Fibroblast of lung (primary cell): ENCODE measurements around the gene DOCK7. TPM values are rescaled to one million over a fixed set of nuclear protein-coding genes. Genes with fewer than 3 reads are reported as not detected.

ENCODE experiments used
- DNase-seq, 2 donors: peaks; one replicate each; pipeline versions ENCODE4 v3.0.0 to v3.0.0-alpha.2; 2010; ENCODE audit warnings: low read depth in 2 of 2
- H2AFZ ChIP-seq: 2 replicates; pipeline ENCODE4 v1.5.1; 2012; ENCODE audit warnings: low read length, control low read depth, inconsistent platforms
- H3K27ac ChIP-seq: 2 replicates; pipeline ENCODE4 v1.5.1; 2011; ENCODE audit warnings: low read length, control low read depth; ENCODE audit not compliant: insufficient read depth
- H3K27me3 ChIP-seq: 2 replicates; pipeline ENCODE4 v1.5.1; 2011; ENCODE audit warnings: mild to moderate bottlenecking, low read length; ENCODE audit not compliant: control insufficient read depth, insufficient read depth
- H3K36me3 ChIP-seq: 2 replicates; pipeline ENCODE4 v1.5.1; 2011; ENCODE audit warnings: low read length; ENCODE audit not compliant: control insufficient read depth, insufficient read depth
- H3K4me1 ChIP-seq: 2 replicates; pipeline ENCODE4 v1.5.1; 2011; ENCODE audit warnings: low read length; ENCODE audit not compliant: control insufficient read depth, insufficient read depth; ENCODE audit errors: extremely low read depth
- H3K4me2 ChIP-seq: 2 replicates; pipeline ENCODE4 v1.5.1; 2011; ENCODE audit warnings: low read length, control low read depth; ENCODE audit not compliant: insufficient read depth; ENCODE audit errors: extremely low read depth
- H3K4me3 ChIP-seq, 4 experiments: fragments of 200-600 bp in 1 of 4; sonication (generic) in 1 of 4; replicated peaks in 1 of 4; 2 replicates each; pipeline ENCODE4 v1.5.1; 2011 to 2016; ENCODE audit warnings: low read length in 4 of 4, low read depth in 3 of 4, mild to moderate bottlenecking in 3 of 4, control low read depth in 2 of 4, inconsistent platforms in 1 of 4, mixed read lengths in 1 of 4; ENCODE audit not compliant: insufficient read depth in 1 of 4; ENCODE audit errors: control extremely low read depth in 1 of 4
- H3K79me2 ChIP-seq: 2 replicates; pipeline ENCODE4 v1.5.1; 2012; ENCODE audit warnings: mild to moderate bottlenecking, low read length, inconsistent platforms; ENCODE audit not compliant: control insufficient read depth, insufficient read depth
- H3K9ac ChIP-seq: 2 replicates; pipeline ENCODE4 v1.5.1; 2011; ENCODE audit warnings: mild to moderate bottlenecking, low read length, control low read depth; ENCODE audit not compliant: insufficient read depth
- H3K9me3 ChIP-seq: 2 replicates; pipeline ENCODE4 v1.5.1; 2012; ENCODE audit warnings: low read depth, low read length; ENCODE audit not compliant: control insufficient read depth, insufficient read depth
- H4K20me1 ChIP-seq: 2 replicates; pipeline ENCODE4 v1.5.1; 2011; ENCODE audit warnings: low read length; ENCODE audit not compliant: control insufficient read depth, insufficient read depth; ENCODE audit errors: extremely low read depth
- EZH2 ChIP-seq: IDR thresholded peaks from 2 replicates; pipeline ENCODE4 v1.5.1; 2012; ENCODE audit warnings: low read length, control low read depth, mild to moderate bottlenecking; ENCODE audit errors: missing control alignments
- polyA plus RNA-seq, 2 donors: library from polyadenylated mRNA; depleted of rRNA in 1 of 2; stranded (reverse) in 1 of 2; unstranded in 1 of 2; fragments of >200 nt; gene quantifications; 2 replicates each; pipeline ENCODE4 v1.2.1, GENCODE V29; 2011 to 2012; ENCODE audit warnings: missing spikeins in 1 of 2
- total RNA-seq: library from RNA; depleted of rRNA; stranded (reverse); fragments of >200 nt; gene quantifications from 2 replicates; pipeline ENCODE4 v1.2.1, GENCODE V29; 2014
- TF ChIP-seq, protein P1 (sequence below), 2 donors: IDR thresholded peaks in 1 of 2; conservative IDR thresholded peaks in 1 of 2; 1 replicate in 1 of 2; 2 replicates in 1 of 2; pipeline ENCODE4 v1.5.1; 2011 to 2012; ENCODE audit warnings: low read length in 2 of 2, control low read depth in 1 of 2, inconsistent platforms in 1 of 2, low read depth in 1 of 2, mild to moderate bottlenecking in 1 of 2

The DOCK7 gene
- total and polyA plus RNA-seq, 2 donors (not counting 1 experiment from before 2014, with no cell fraction given): 66.5 to 153 TPM

DNA sequence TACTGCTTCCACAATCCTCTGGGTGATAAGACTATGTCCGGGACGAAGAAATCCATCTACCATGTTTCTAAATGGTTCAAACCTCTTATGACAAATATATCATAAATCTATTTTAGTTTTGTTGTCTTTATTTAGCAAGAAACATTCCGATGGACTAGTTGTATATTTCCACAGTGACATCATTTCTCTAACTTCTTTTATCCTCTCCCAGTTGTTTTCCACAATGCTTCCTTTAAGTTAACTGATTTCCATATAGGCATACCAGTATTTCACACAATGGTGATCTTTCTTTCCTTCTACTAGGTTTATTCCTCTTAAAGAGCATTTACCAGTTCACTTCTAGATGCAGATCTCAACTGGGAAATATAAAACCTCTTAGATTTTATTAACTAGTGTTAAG lies 206.5 kb downstream of the DOCK7 start:
- DNase-seq: no peak
- Histone ChIP-seq H3K4me3 (no peak overlapping the region), H3K4me2 (no peak overlapping the region), H4K20me1 (no peaks in the 10 kb centered on the region), H3K79me2 (no peaks in the 10 kb centered on the region), H3K27me3 (no peaks in the 10 kb centered on the region), H3K9me3 (no peaks in the 10 kb centered on the region), H3K9ac (no peak overlapping the region), H3K27ac (no peak overlapping the region), H3K4me1 (no peaks in the 10 kb centered on the region), H2AFZ (no peak overlapping the region), H3K36me3 (no peaks in the 10 kb centered on the region)
- no peak for TF ChIP-seq EZH2
- TF ChIP-seq, protein P1, sequence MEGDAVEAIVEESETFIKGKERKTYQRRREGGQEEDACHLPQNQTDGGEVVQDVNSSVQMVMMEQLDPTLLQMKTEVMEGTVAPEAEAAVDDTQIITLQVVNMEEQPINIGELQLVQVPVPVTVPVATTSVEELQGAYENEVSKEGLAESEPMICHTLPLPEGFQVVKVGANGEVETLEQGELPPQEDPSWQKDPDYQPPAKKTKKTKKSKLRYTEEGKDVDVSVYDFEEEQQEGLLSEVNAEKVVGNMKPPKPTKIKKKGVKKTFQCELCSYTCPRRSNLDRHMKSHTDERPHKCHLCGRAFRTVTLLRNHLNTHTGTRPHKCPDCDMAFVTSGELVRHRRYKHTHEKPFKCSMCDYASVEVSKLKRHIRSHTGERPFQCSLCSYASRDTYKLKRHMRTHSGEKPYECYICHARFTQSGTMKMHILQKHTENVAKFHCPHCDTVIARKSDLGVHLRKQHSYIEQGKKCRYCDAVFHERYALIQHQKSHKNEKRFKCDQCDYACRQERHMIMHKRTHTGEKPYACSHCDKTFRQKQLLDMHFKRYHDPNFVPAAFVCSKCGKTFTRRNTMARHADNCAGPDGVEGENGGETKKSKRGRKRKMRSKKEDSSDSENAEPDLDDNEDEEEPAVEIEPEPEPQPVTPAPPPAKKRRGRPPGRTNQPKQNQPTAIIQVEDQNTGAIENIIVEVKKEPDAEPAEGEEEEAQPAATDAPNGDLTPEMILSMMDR (conservative IDR thresholded peaks at IDR 0.05 in 1 of 2, IDR thresholded peaks at IDR 0.05 in 1 of 2; ENCODE audit: low read depth in 1 of 2, low read length in 2 of 2): no peak

DNA sequence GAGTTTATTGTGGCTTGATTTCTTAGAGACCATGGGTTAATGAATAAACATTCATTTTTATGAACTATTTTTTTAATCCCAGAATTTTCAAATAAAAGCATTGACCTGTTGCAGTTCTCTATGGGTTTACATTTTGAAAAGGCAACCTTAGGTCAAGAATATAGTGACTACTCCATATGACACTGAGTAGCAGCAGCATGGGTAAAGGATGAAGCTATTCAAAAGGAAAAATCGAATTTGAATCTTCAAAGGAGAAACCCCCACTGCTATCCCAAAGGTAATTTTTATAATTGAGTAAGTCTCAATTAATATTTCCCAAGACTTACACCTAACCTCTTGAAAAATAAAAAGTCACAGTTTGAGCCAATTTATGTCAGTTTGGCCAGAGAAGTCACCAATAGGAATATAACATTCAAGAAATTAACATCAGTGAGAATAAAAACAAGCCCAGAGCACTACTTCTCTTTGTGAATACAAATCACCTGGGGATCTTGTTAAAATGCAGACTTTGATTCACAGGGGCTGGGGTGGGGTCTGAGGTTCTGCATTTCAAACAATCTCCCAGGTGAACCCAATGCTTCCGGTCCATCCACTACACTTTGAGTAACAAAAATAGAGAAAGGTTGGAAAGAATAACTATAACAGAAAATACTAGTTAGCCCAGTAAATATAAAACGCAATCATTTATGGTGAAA lies 211.5 kb downstream of the DOCK7 start:
- peaks cover 3% of the 10 kb centered on the region for H3K36me3 ChIP-seq
- H3K27me3 ChIP-seq: no peaks in the 10 kb centered on the region
- no peak overlapping the region for H3K9ac ChIP-seq
- TF ChIP-seq EZH2: no peak
- TF ChIP-seq, protein P1 (conservative IDR thresholded peaks at IDR 0.05 in 1 of 2, IDR thresholded peaks at IDR 0.05 in 1 of 2; ENCODE audit: low read depth in 1 of 2, low read length in 2 of 2): no peak
- H3K4me2 ChIP-seq: no peak overlapping the region
- H3K9me3 ChIP-seq: no peaks in the 10 kb centered on the region
- no peaks in the 10 kb centered on the region for H3K4me1 ChIP-seq
- H3K4me3 ChIP-seq: no peak overlapping the region
- no peak overlapping the region for H3K27ac ChIP-seq
- H4K20me1 ChIP-seq: no peaks in the 10 kb centered on the region
- no peak for DNase-seq
- H3K79me2 ChIP-seq: no peaks in the 10 kb centered on the region
- no peak overlapping the region for H2AFZ ChIP-seq

DNA sequence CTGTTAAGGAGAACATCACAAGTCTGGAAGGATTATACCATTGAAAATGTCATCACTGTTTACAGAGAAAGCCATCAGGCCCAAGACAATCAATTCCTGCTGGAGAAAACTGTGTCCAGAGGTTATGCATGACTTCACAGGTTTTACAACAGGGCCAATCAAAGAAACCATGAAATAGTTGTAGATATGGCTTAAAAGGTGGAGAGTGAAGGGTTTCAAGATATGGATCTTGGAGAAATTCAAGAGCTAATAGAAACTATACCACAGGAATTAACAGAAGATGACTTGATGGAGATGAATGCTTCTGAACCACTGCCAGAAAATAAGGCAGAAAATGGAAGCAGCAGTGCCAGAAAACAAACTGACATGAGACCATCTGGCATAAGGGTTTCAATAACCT lies 221.1 kb downstream of the DOCK7 start:
- no peaks in the 10 kb centered on the region for H3K36me3 ChIP-seq

More for the DNA sequence above, 221.1 kb downstream of the DOCK7 start:
- Histone ChIP-seq H3K4me3 (no peak overlapping the region), H3K9ac (no peak overlapping the region), H4K20me1 (no peaks in the 10 kb centered on the region), H3K79me2 (no peaks in the 10 kb centered on the region), H2AFZ (no peak overlapping the region), H3K27me3 (no peaks in the 10 kb centered on the region), H3K27ac (no peak overlapping the region), H3K4me2 (no peak overlapping the region), H3K9me3 (no peaks in the 10 kb centered on the region), H3K4me1 (no peaks in the 10 kb centered on the region)
- TF ChIP-seq, protein P1 (conservative IDR thresholded peaks at IDR 0.05 in 1 of 2, IDR thresholded peaks at IDR 0.05 in 1 of 2; ENCODE audit: low read depth in 1 of 2, low read length in 2 of 2): no peak
- TF ChIP-seq EZH2: no peak
- peak in 1 of 2 donors; percentile 33 for DNase-seq
